Right ventricle myocardium inferior (tissue), 1 donor: Measurements from ENCODE around the gene DNASE1L2. TPM values are rescaled to one million over a fixed set of nuclear protein-coding genes. Genes with fewer than 3 reads are reported as not detected.
"Not testable (repeated sequence)": the region's sequence is repeated elsewhere in the genome, so short reads cannot be mapped to it uniquely, and the experiment has no call there.

Experiments
- ATAC-seq: fragments of 200-7000 bp; cut with Tn5 transposase; one replicate; pipeline ENCODE4 v1.9.1; 2020; ENCODE audit warnings: mild to moderate bottlenecking, moderate library complexity
- DNase-seq: peaks from one replicate; pipeline ENCODE4 v3.0.0; 2021; ENCODE audit errors: missing footprints
- intact Hi-C: fragments of 100-400 bp; cut with DNase I; formaldehyde crosslinking; loops from one replicate; pipeline ENCODE4 v1.11.0; 2022
- total RNA-seq: library from RNA; stranded (reverse); fragmentation: NEBNext Ultra II Directional; extraction: Animal tissue kit (Norgen Biotek cat#: 25700); gene quantifications from one replicate; pipeline ENCODE4 v1.2.1, GENCODE V29; 2021
- donor health status: DM: no; HTN: yes; CAD: no; lungs with severe emphysema.

The DNASE1L2 gene
- total RNA-seq, 1 donor from 2014 or later: 0.49 TPM

DNA sequence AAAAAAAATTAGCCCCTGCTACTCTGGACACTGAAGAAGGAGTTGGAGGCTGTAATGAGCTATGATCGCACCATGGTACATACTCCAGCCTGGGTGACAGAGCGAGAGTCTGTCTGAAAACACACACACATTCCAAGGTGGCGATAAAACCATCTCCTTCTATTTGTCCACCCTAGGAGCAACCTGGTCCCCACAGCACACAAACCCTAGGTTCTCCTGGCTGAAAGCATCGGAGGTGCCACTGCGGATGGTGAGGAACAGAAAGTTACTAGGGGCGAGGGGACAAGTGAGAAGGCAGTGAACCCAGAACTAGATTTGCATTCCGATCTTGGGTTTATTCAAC is 16.5 kb downstream of the DNASE1L2 start:
- DNase-seq (peak; percentile 45), ATAC-seq (no peak)
- intact Hi-C loops: loop anchor here (5.0 kb wide), 2 partner anchors 45 to 95 kb away; partner anchors contain the start of genes MLST8 and TRAF7

DNA sequence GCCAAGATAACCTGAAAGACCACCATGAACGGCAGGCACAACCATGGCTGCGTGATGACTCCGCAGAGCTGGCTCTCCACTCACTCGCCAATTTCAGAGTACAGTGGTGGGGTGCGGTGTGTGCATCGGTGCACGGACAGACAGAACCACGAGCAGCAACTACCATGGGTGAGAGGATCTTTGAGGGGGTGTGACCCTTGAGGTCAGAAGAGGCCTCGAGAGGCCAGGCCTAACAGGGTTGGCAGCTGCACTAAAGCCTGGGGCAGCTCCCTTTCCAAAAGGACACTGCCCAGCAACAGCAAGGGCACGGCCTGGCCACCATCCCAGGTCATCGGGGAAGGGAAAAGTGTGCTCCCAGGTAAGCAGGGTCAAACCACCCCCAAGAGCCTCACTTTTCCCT is 17.0 kb downstream of the DNASE1L2 start:
- ATAC-seq (no peak), DNase-seq (peak; percentile 44)
- intact Hi-C loops: loop anchor here (5.0 kb wide), 2 partner anchors 46 to 96 kb away; partner anchors contain the start of genes MLST8 and TRAF7

DNA sequence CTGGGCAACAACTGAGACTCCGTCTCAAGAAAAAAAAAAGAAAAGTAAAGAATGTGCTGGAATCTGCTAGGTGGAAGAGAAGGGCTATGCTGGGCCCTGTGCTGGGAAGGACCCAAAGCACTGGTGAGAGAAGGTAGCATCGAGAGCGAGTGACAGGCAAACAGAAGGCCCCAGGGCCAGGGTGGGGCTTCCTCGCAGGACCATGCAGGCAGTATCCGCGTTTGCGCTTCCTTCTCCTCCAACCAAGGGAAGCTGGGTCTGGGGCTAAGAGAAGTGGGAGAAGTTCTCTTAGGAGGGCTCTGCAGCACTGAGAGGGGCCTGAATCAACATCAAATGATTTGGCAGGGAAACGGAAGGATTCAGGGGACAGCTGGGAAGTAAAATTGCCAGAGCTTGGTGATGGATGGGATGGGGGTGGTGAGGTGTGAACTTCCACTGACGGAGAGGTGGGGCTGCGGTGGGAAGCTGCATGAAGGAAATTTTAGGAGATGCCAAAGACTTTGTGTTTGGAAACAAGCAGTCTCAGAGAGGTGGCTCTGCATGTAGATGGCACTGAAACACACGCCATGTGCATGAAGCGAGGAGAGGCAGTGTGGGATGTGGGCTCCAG is 20.4 kb downstream of the DNASE1L2 start:
- intact Hi-C loops: no loop called here
- peak; percentile 16 for DNase-seq

DNA sequence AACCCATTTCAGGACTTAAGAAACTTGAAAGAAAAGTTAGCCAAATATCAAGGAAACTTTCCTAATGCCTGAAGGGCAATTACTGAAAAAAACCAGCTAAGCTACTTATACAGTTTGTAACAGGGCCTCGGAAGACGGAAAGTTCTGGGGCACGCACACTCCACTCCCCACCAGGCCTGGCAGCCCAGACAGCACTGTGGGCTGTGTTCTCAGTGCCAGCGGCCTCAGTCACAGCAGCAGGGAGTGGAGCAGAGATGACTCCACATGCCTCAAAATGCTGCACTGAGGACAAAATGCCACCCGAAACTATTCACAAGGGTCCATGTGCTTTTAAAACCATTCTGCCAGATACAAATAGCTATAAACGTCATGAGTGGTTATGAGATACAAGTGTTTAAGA is 21.5 kb downstream of the DNASE1L2 start:
- ATAC-seq (no peak), DNase-seq (no peak)
- intact Hi-C loops: no loop called here

More for the DNA sequence above, 20.4 kb downstream of the DNASE1L2 start:
- ATAC-seq: no peak

DNA sequence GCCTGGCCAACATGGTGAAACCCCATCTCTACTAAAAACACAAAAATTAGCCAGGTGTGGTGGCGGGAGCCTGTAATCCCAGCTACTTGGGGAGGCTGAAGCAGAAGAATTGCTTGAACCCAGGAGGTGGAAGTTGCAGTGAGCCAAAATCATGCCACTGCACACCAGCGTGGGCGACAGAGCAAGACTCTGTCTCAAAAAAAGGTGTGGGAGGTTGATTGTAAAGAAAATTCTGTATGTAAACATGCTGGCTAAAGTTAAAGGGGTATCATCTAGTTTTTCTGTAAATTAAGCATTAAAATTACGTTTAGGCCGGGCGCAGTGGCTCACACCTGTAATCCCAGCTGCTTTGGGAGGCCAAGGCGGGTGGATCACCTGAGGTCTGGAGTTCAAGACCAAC is 22.3 kb downstream of the DNASE1L2 start:
- DNase-seq, intact Hi-C loops, ATAC-seq: not testable (repeated sequence)

DNA sequence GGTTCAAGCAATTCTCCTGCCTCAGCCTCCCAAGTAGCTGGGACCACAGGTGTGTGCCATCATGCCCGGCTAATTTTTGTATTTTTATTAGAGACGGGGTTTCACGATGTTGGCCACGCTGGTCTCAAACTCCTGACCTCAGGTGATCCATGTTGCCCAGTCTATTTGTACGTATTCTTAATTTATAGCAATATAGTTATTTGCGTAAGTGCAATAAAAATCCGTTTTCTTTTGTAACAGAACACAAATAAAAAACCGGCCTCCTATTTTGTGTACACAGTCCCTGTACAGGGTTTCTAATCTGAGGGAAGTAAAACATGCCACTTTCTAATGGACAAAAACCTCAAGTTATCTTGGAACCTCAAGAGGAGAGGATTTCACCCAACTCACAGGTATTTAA is 24.0 kb downstream of the DNASE1L2 start:
- no peak for DNase-seq
- intact Hi-C loops: loop anchor here (10.0 kb wide), 1 partner anchor 245 kb away; no protein-coding TSS in a partner anchor
- no peak for ATAC-seq

DNA sequence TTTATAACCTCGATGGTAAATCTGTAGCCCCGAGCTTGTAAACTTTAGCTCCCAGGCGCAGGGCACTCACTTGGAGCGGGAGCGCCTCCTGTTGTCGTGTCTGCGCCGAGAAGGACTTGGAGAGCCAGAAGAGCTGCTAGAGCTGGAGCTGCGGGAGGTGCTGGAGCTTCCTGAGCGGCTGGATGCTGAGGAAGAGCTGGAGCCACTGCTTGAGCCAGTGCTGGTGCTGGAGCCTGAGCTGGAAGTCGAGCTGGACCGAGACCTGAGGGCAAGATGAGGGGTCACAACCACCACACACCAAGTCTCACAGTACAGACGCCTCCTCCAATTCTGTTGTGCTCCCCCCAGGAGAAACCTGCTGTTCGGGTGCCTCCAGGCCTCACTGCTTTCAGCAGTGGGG is 26.8 kb downstream of the DNASE1L2 start:
- not testable (repeated sequence) for ATAC-seq
- intact Hi-C loops: loop anchor here (10.0 kb wide), 1 partner anchor 242 kb away; no protein-coding TSS in a partner anchor
- peak; percentile 37 for DNase-seq

DNA sequence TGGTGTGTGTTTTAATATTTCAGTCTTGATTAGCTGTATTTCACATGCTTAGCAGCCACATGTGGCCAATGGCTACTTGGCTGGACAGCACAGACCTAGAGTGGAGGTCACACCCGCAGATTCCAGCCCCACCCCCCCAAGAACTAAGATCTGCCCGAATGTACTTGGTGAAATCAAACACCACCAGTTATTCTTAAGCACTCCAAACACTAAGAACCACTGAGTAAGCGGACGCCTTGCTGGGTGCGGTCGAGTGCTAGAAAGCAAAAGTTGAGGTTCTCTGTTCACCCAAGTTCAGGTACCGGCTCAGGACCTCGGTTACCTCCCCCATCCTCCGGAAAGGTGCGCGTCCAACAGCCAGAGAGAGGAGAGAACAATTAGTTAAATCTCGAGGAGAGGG is 30.6 kb downstream of the DNASE1L2 start:
- not testable (repeated sequence) for DNase-seq, ATAC-seq
- intact Hi-C loops: loop anchor here (10.0 kb wide), 1 partner anchor 238 kb away; no protein-coding TSS in a partner anchor

DNA sequence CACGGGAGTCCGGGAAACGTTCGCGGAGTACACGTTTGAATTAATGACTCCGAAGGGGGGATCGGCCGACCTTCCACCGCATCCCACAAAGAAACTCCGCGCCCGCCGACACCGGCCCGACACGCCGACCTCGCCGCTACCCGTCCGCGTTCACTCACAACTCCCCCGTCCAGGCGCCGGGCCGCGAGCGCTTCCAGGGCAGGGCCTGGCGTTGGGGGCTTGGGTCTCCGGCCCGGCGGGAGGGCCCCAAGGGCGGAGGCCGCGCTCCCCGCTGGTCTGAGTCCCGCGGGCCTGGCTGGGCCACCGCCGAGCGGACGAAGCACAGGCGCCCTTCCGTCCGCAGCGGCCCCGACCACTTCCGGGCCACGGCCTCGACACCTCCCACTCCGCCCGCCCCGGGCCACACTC is 31.3 kb downstream of the DNASE1L2 start:
- peak; percentile 88 for ATAC-seq
- not testable (repeated sequence) for DNase-seq
- intact Hi-C loops: loop anchor here (10.0 kb wide), 1 partner anchor 237 kb away; no protein-coding TSS in a partner anchor

DNA sequence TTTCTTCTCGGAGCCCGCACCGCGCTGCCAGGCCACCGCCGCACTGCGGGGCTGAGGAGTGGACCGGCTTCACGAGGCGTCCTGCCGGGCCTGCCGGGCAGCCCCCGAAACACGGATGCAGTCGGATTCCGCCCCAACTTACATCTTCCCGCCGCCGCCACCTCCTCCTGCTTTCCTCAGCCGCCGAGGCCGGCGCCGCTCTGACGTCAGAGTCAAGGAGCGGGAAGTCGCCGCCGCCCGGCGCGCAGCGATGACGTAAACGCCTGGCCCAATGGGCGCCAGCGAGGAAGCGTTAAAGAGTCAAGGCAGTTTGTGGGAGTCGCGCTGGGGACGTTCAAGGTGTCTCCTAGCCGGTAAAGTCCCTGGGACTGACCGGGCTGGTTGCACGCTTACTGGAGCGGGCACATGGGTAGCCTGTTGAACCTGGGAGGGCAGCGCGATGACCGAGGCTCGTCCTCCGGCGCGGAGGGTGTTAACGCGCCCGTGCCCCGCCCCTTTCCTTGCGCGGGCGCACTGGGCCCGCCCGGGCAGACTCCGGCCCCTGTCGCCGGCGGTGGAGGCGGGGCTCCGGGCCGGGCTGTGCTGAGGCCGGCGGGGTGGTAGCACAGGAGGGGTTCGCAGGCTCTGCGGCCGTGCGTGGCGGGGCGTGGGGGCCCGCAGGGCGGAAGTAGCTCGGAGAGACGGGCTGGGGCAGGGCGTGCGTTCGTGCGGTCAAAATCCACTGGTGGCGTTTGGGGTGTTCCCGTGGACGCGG is 31.8 kb downstream of the DNASE1L2 start, which contains the start of gene RNPS1:
Gene RNPS1, minus strand, starts transcription at position 214 of the 754 bp plus-strand sequence. CDS start 3,483 bp downstream, outside the sequence.
- DNase-seq: peak; percentile 99
- ATAC-seq: peak; percentile 98
- intact Hi-C loops: loop anchor here (1.0 to 10.0 kb wide), 2 partner anchors 17 to 237 kb away; partner anchors contain the start of gene ECI1

DNA sequence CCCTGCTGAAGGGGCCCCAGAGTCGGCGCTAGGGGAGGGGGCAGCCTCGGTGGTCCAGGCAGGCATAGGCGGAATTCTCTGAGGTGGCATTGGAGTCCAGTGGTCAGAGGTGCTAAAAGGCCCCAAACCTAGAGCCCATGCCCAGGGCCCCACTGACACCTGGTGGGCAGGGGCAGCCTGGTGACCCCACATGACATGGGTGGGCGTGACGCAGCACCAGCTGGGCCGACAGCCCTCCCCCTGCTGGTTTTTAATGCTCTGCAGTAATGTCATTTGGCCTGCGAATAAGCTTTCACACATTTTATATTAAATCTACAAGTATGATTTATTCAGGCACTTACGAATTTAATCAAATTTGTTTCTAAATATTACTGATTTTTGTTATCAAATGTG is 33.8 kb downstream of the DNASE1L2 start:
- no peak for ATAC-seq
- intact Hi-C loops: no loop called here
- DNase-seq: peak; percentile 46

DNA sequence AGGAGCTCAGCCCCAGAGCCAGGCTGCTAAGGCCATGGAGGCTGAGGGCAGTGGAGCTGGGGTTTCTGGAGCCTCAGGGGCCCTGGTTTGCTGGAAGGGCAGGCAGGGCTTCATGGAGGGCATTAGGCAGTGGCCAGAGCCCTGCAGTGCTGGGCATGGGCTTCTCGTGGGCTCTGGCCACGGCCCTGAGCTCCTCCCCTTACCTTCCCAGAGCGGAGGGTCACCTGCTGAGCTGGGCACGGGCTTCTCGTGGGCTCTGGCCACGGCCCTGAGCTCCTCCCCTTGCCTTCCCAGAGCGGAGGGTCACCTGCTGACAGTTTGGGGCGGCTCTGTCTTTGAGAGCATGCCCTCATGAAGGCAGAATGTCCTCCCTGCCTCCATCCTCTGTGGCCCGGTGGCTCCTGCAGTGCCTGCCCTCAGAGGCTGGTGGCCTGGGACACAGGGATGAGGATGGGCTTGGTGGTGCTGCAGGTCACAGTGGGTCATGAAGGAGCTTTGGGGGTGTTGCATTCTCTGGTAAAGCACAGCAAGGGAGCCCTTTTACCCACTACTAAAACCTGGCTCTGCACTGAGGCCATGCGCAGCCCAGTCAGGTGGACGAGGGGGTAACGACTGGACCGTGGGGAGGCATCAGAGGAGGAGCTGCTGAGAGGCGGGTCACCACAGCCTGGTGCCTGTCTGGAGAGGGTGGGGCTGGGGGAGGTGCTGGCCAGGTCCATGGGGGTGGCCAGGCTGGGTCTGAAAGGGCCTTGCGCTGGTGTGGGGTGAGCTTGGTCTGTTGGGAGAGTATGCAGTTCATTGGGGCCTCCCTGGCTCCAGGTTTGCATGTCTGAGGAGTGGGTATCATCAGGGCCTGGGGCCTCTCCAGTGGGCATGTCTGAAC is 34.6 kb downstream of the DNASE1L2 start:
- peak; percentile 45 for DNase-seq
- intact Hi-C loops: no loop called here
- no peak for ATAC-seq

DNA sequence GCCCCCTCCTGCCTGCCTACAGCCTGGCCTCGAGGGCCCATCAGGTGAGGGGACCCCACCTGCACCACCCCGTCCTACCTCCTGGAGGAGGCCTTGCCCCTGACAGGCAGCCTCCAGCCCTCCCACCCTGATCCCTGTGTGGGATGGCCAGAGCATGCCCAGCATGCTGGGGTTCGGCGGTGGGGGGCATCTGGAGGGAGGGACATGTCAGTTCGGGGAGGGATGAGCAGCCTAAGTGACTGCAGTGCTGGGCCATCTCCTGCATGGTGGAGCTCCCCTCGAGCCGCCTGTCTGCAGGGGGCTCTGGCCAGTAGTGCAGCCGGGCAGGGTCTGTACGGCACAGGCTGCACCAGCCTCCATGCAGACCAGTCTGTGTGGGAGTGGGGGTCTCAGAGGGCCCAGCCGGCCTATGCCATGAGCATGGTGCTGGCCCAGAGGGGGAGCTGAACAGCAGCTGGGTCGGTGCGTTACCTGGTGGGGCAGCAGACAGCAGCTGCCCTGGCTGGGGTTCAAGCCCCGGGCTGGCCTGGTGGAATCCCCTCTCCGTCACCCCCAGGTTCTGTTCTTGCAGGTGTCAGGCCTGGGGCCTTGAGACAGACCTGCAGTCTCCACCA is 35.7 kb downstream of the DNASE1L2 start:
- no peak for ATAC-seq
- peak; percentile 15 for DNase-seq
- intact Hi-C loops: no loop called here

DNA sequence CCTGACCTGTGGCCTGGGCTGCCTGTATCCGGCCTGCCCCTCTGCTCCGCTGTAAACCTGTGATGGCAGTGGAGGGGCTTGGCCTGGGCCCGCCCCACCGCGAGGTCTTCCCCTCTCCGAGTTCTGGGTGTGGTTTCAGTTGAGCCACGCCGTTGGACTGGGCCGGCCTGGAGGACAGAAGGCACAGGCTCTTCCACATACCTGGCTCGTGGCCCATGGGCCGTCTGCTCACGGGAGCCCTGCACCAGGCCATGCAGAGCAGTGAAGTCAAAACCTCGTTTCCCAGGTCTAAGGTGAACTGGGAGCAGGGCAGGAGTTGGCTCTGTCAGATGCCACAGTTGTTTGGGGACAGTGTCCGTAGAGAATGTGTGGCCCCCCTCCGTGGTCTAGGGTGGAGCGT is 37.2 kb downstream of the DNASE1L2 start:
- ATAC-seq: no peak
- intact Hi-C loops: no loop called here
- DNase-seq: peak; percentile 59

DNA sequence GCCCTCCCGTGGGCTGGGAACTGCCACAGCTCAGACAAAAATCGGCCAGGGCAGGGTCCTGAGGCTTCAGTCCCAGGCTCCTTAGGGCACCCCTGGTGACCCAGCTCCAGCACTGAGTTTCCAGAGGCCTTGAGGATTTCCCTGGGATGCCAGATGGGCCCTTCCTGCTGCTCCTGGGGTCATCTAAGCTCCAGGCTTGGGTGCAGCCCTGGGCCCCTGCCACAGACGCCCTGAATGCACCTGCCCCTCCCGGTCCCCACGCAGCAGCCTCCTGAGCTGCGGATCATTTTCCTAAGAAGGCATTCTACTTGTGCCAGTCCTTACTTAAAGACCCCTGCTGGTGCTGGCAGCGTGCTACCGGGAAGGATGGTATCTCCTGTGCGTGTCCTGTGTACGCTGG is 37.7 kb downstream of the DNASE1L2 start:
- intact Hi-C loops: no loop called here
- DNase-seq: no peak
- ATAC-seq: no peak

DNA sequence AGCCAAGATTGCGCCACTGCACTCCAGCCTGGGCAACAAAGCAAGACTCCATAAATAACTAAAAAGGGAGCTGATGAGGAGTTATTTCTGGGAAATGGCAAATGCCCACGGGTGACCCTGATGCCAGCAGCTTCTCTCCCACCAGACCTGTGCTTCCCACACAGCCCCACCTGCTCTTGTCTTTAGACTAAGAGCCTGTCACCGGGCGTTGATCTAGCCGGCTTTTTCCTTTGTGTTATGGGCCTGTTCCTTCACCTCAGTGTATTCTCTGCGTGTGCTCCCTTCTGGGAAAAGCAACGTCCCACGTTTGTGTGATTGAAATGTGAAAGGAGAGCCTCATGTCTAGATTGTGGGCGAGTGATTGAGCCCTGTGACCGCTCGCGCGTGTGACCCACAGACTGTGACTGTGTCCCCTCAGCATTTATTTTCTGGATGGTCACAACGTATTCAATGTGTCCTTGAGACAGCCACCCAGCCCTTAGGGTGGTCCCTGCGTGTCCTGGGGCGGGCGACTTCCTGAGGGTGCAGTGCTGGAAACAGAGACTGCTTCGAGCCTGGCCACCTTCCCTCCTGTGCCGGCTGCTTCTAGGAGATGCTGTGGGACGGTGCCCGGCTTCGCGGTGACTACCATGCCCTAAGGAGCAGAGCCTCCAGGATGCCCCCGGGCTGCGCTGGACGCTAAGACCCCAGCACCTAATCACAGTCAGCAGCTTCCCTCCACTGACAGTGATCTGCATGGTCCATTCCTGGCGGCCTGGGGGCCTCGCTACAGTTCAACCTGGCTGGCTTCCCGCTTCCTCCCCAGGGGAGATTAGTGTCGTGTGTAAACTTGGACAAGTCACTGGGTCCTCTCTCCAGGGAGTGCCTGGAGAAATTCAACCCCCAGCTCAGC is 39.5 kb downstream of the DNASE1L2 start:
- intact Hi-C loops: no loop called here
- DNase-seq: peak; percentile 45

DNA sequence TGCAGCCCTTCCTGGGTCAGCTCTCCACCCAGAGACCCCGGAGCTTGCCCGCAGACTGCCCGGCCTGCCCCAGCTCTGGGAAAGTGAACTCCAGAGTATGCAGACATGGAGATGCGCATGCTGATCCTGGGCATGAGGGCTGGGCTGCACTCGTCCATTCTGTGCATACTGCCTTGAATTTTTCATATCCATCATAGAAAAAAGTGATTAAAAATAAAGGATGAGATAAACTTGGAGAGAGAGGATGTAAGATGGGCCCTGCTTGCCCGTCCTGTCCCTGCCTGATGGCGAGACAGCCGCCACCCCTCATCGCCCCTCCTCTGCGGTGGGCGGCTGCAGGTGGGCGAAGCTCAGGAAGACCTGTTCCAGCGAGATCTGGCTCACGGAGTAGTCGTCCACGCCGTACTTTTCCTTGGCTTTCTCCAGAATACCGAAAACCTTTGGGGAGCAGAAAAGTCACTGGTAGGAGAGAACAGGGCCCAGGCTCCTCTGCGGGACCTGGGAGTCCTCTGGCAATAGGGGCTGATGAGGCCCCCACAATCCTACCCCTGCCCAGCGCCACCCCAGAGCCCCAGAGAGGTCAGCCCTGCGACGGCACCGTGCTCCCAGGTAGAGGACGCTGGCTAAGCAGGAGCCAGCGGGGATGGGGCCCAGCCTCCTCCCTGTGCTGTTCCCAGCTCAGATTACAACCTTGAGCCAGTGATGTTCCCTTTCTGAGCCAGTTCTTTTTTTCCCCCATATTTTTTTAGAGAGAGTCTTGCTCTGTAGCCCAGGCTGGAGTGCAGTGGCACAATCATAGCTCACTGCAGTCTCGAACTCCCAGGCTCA is 40.3 kb downstream of the DNASE1L2 start:
- intact Hi-C loops: no loop called here
- ATAC-seq (no peak), DNase-seq (peak; percentile 47)

More for the DNA sequence above, 39.5 kb downstream of the DNASE1L2 start:
- ATAC-seq: no peak
